ENCODE results near the gene HSD17B2. TPM values are rescaled to one million over a fixed set of nuclear protein-coding genes. Genes with fewer than 3 reads are reported as not detected.

HSD17B2 gene
- total RNA-seq, 2 donors from 2014 or later: not detected

DNA sequence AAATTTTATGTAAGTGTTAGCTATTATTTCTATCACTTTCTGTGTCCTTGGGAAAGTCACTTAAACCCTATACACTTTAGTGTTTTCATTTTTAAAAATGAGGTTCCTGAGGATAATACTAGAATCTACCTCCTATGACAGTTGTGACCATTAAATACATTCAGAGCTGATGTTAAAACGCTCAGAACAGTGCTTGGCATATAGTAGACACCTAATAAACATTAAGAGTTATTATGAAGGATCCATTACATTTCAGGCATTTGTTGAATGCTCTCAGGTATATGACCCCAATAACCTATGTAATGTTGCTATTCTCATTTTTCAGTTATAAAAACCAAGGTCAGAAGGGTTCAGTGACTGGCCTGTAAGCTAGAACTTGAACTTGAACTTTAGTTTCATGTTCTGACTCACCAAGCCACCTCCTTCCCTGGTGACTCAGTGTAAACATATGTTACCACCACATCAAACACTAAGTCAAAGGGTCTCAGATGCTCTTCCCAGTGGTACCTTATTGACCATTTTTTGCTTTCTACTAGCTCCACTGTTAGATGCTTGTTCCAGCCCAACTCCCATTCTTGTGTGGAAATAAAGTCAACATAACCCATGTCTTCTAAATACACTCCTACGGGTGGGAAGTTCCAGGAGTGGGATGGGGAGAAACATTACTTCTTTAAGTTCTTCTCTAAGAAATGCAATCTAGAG is 47.6 kb downstream of the HSD17B2 start:
- H3K4me3 ChIP-seq: no peak overlapping the region
- ATAC-seq (ENCODE audit: insufficient number of reproducible peaks, low FRiP score, low read depth) (no peak), DNase-seq (ENCODE audit: low spot score) (no peak)
- TF ChIP-seq, protein P1, sequence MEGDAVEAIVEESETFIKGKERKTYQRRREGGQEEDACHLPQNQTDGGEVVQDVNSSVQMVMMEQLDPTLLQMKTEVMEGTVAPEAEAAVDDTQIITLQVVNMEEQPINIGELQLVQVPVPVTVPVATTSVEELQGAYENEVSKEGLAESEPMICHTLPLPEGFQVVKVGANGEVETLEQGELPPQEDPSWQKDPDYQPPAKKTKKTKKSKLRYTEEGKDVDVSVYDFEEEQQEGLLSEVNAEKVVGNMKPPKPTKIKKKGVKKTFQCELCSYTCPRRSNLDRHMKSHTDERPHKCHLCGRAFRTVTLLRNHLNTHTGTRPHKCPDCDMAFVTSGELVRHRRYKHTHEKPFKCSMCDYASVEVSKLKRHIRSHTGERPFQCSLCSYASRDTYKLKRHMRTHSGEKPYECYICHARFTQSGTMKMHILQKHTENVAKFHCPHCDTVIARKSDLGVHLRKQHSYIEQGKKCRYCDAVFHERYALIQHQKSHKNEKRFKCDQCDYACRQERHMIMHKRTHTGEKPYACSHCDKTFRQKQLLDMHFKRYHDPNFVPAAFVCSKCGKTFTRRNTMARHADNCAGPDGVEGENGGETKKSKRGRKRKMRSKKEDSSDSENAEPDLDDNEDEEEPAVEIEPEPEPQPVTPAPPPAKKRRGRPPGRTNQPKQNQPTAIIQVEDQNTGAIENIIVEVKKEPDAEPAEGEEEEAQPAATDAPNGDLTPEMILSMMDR (IDR thresholded peaks at IDR 0.05): no peak
- no peak overlapping the region for H3K27ac ChIP-seq
- H3K36me3 ChIP-seq: no peaks in the 10 kb centered on the region
- H3K27me3 ChIP-seq (replicated peaks; ENCODE audit: insufficient read depth): no peaks in the 10 kb centered on the region
- no peaks in the 10 kb centered on the region for H3K4me1 ChIP-seq (ENCODE audit: control insufficient read depth in 1 of 2, low read depth in 2 of 2)
- no peaks in the 10 kb centered on the region for H3K9me3 ChIP-seq

DNA sequence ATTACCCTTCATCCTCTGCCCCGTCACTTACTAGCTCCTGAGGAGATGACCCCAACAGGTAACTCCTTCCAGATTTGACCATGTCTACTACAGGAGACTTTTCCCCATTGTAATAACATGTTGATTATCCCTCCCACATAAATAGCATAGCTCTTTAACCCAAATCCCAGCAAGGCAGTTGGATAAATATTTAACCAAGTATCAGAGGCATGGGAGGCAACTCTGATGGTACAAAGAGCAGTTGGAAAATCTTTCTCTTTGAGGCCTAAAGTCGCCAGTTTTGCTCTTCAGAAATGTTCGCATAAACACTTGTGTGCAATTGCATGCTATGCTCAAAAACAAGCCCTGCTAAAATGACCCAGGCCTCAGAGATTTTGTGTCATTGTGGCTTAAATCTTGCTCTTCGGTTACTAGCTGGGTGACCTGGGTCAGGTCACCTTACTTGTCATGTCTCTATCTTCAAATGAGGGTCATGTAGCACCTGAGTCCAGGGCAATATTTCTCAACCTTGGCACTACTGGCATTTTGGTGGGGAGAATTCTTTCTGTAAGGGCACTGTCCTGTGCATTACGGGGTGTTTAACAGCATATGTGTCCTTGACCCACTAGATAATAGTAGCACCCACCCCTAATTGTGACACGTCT is 48.8 kb downstream of the HSD17B2 start:
- no peaks in the 10 kb centered on the region for H3K4me1 ChIP-seq (ENCODE audit: control insufficient read depth in 1 of 2, low read depth in 2 of 2)
- H3K36me3 ChIP-seq: no peaks in the 10 kb centered on the region
- H3K27me3 ChIP-seq (replicated peaks; ENCODE audit: insufficient read depth): no peaks in the 10 kb centered on the region
- H3K27ac ChIP-seq: no peak overlapping the region
- no peak overlapping the region for H3K4me3 ChIP-seq
- no peaks in the 10 kb centered on the region for H3K9me3 ChIP-seq
- no peak for ATAC-seq (ENCODE audit: insufficient number of reproducible peaks, low FRiP score, low read depth)
- TF ChIP-seq, protein P1 (IDR thresholded peaks at IDR 0.05): no peak
- no peak for DNase-seq (ENCODE audit: low spot score)

DNA sequence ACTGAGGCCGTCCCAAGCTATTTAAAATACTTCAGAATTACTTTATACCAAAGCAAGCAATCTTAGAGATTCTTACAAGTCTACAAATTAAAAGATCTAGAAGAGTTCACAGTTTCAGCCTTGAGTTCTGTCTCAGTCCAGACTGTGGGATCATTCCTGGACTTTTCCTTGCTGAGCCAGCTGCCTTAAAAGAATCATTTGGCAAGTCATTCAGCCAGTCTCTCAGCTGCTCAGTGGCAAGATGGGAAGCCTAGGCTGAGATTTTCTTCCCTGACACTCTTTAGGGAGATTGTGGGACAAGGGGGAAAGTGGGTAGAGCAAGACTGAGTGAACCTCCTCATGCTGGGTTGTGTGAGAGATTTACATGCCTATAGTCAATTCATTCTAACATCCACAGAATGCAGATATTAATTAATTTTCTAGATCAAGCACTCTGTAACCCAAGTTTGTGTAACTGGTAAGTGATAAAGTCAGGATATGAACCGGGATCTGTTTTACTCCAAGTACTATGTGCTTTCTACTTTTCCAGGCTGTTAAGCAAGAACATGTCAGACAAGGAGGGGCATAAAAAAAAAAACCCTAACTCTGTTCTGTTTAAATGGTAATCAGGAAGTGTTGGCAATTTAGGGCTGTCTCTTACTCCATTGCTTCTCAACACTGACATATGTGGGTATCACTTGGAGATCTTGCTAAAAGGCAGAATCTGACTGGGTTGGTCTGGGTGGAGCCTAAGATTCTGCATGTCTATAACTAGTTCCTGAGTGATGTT is 50.1 kb downstream of the HSD17B2 start:
- ATAC-seq (ENCODE audit: insufficient number of reproducible peaks, low FRiP score, low read depth) (no peak), DNase-seq (ENCODE audit: low spot score) (no peak)
- TF ChIP-seq, protein P1 (IDR thresholded peaks at IDR 0.05): no peak
- H3K36me3 ChIP-seq: no peaks in the 10 kb centered on the region
- H3K27me3 ChIP-seq (replicated peaks; ENCODE audit: insufficient read depth): no peaks in the 10 kb centered on the region
- no peaks in the 10 kb centered on the region for H3K9me3 ChIP-seq
- no peak overlapping the region for H3K27ac ChIP-seq
- no peak overlapping the region for H3K4me3 ChIP-seq
- H3K4me1 ChIP-seq (ENCODE audit: control insufficient read depth in 1 of 2, low read depth in 2 of 2): no peaks in the 10 kb centered on the region

DNA sequence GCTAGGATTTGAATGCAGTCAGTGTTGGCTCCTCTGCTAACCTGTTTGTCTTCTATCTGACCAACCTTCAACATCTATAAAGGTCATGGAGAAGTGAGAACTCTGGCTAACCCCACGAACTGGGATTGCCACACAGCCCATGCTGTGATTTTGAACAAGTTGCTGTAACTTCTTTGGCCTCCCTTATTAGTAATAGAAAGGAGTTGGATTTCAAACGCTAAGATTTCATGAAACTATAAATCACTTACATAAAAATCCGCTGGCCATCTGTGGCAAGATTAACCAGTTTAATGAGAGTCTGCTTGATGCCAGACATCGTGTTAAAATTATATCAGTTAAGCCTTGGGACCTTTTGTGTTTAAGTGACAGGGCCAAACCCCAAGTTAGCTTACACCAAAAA is 53.4 kb downstream of the HSD17B2 start:
- Histone ChIP-seq H3K27ac (no peak overlapping the region), H3K27me3 (replicated peaks; ENCODE audit: insufficient read depth) (no peaks in the 10 kb centered on the region), H3K4me1 (ENCODE audit: control insufficient read depth in 1 of 2, low read depth in 2 of 2) (no peaks in the 10 kb centered on the region), H3K4me3 (no peak overlapping the region), H3K9me3 (no peaks in the 10 kb centered on the region), H3K36me3 (no peaks in the 10 kb centered on the region)
- DNase-seq (ENCODE audit: low spot score) (no peak), ATAC-seq (ENCODE audit: insufficient number of reproducible peaks, low FRiP score, low read depth) (no peak)
- TF ChIP-seq, protein P1 (IDR thresholded peaks at IDR 0.05): no peak

DNA sequence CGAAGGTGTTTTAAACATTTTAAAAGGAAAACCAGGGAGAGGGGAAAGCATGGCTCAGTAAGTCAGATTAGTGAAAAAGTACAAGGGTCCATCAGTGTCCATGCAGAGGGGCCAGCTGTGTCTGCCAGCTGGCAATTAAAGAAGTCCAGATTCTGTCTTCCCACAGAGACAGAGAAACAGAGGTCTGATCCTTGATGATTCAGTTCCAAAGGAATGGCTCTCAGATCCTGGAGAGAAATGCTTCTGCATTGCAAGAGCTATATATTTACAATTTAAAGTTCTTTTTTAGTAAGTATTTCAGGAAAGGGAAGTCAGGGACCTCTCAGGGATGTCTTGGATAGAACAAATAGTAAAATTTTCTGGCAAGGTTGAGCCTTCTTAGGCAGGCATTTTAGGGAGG is 56.2 kb downstream of the HSD17B2 start:
- TF ChIP-seq, protein P1 (IDR thresholded peaks at IDR 0.05): no peak
- Histone ChIP-seq H3K27ac (no peak overlapping the region), H3K36me3 (no peaks in the 10 kb centered on the region)

More for the DNA sequence above, 56.2 kb downstream of the HSD17B2 start:
- Histone ChIP-seq H3K4me3 (no peak overlapping the region), H3K9me3 (no peaks in the 10 kb centered on the region), H3K4me1 (ENCODE audit: control insufficient read depth in 1 of 2, low read depth in 2 of 2) (no peaks in the 10 kb centered on the region), H3K27me3 (replicated peaks; ENCODE audit: insufficient read depth) (no peaks in the 10 kb centered on the region)
- ATAC-seq (ENCODE audit: insufficient number of reproducible peaks, low FRiP score, low read depth) (no peak), DNase-seq (ENCODE audit: low spot score) (no peak)

Data from thoracic aorta (tissue), 2 donors.